A673 (cell line): ENCODE results near the gene CDH23. TPM values are rescaled to one million over a fixed set of nuclear protein-coding genes. Genes with fewer than 3 reads are reported as not detected.

Experiments
- BruUV-seq: library from RNA; stranded (reverse); fragments of 400-500 nt; replicated peaks from 2 replicates; lab custom pipeline; 2021; lab: Mats Ljungman, UMichigan
- CTCF ChIA-PET: fragments of 300-600 bp; sonication (Branson Sonifier 250); formaldehyde crosslinking; loops from one replicate; lab custom pipeline; 2022; ENCODE audit warnings: antibody characterized with exemption; lab: Charles Lee
- POLR2A ChIA-PET: fragments of 300-600 bp; sonication (Branson Sonifier 250); formaldehyde crosslinking; loops from one replicate; lab custom pipeline; 2022; ENCODE audit warnings: antibody characterized with exemption; ENCODE audit not compliant: low non-redundant PET; lab: Charles Lee
- DNase-seq: peaks from one replicate; pipeline ENCODE4 v3.0.0-alpha.2; 2015; ENCODE audit warnings: low spot score
- H3K27ac ChIP-seq: fragments of 200-600 bp; sonication (generic); 2 replicates; pipeline ENCODE4 v1.5.1; 2016; ENCODE audit warnings: mixed run types, low read depth, mild to moderate bottlenecking, mixed read lengths, antibody characterized with exemption, low read length; ENCODE audit not compliant: poor library complexity, severe bottlenecking
- H3K27me3 ChIP-seq: fragments of 200-600 bp; sonication (generic); replicated peaks from 2 replicates; pipeline ENCODE4 v1.6.1; 2017; ENCODE audit warnings: mixed run types, low read depth, mild to moderate bottlenecking, mixed read lengths, antibody characterized with exemption, low read length; ENCODE audit not compliant: insufficient read depth, poor library complexity
- H3K36me3 ChIP-seq: fragments of 200-600 bp; sonication (generic); 2 replicates; pipeline ENCODE4 v1.6.1; 2016; ENCODE audit warnings: mixed run types, mild to moderate bottlenecking, mixed read lengths, antibody characterized with exemption, low read length; ENCODE audit not compliant: insufficient read depth, poor library complexity, severe bottlenecking
- H3K4me1 ChIP-seq: fragments of 200-600 bp; sonication (generic); 2 replicates; pipeline ENCODE4 v1.6.1; 2017; ENCODE audit warnings: mixed run types, mild to moderate bottlenecking, mixed read lengths, antibody characterized with exemption, low read length; ENCODE audit not compliant: insufficient read depth, poor library complexity, severe bottlenecking
- H3K4me3 ChIP-seq: fragments of 200-600 bp; sonication (generic); 2 replicates; pipeline ENCODE4 v1.5.1; 2016; ENCODE audit warnings: low read depth, mixed run types, mild to moderate bottlenecking, mixed read lengths, low read length; ENCODE audit not compliant: poor library complexity, severe bottlenecking
- H3K9me3 ChIP-seq: fragments of 200-600 bp; sonication (generic); 2 replicates; pipeline ENCODE4 v1.6.1; 2016; ENCODE audit warnings: mixed run types, low read depth, mild to moderate bottlenecking, mixed read lengths, antibody characterized with exemption, low read length; ENCODE audit not compliant: poor library complexity, severe bottlenecking
- CTCF ChIP-seq: fragments of 300-800, 200-600 bp; sonication (generic); conservative IDR thresholded peaks from 2 replicates; pipeline ENCODE4 v1.5.1; 2017; ENCODE audit warnings: low read depth, mild to moderate bottlenecking, antibody characterized with exemption, low read length, moderate library complexity, mixed read lengths
- EZH2 ChIP-seq: fragments of 200-600 bp; sonication (generic); IDR thresholded peaks from 2 replicates; pipeline ENCODE4 v1.6.1; 2017; ENCODE audit warnings: borderline replicate concordance, low read depth, mild to moderate bottlenecking, mixed read lengths, antibody characterized with exemption, low read length; ENCODE audit not compliant: poor library complexity, severe bottlenecking
- intact Hi-C: fragments of 100-400 bp; cut with micrococcal nuclease; formaldehyde crosslinking; loops from one replicate; pipeline ENCODE4 v1.10.0; 2022; ENCODE audit not compliant: unreplicated experiment
- total RNA-seq: library from RNA; stranded (reverse); gene quantifications from 2 replicates; pipeline ENCODE4 v1.2.3, GENCODE V29; 2021

The CDH23 gene
- total RNA-seq, 1 experiment from 2014 or later = 49.7 TPM

GRCh38 chr10:71776481-71776925 is 379.8 kb downstream of the CDH23 start:
- no peak overlapping the region for H3K4me3 ChIP-seq
- H3K4me1 ChIP-seq = no peaks in the 10 kb centered on the region
- H3K27ac ChIP-seq = no peak overlapping the region
- H3K9me3 ChIP-seq = no peaks in the 10 kb centered on the region
- H3K36me3 ChIP-seq = no peaks in the 10 kb centered on the region
- ChIA-PET CTCF (no interaction called here), POLR2A (no interaction called here)
- no peak for TF ChIP-seq EZH2
- no peak for TF ChIP-seq CTCF
- intact Hi-C loops = no loop called here
- BruUV-seq = no TSS peak
- H3K27me3 ChIP-seq = no peaks in the 10 kb centered on the region
- DNase-seq = no peak

- H3K27ac ChIP-seq = no peak overlapping the region
- H3K36me3 ChIP-seq = no peaks in the 10 kb centered on the region
- H3K4me1 ChIP-seq = no peaks in the 10 kb centered on the region
- TF ChIP-seq CTCF (no peak), EZH2 (no peak)
- BruUV-seq = no TSS peak
- intact Hi-C loops = no loop called here
- H3K9me3 ChIP-seq = no peaks in the 10 kb centered on the region
- POLR2A ChIA-PET = no interaction called here
- H3K27me3 ChIP-seq = no peaks in the 10 kb centered on the region
- no peak overlapping the region for H3K4me3 ChIP-seq
- CTCF ChIA-PET = no interaction called here
- no peak for DNase-seq
Measured at GRCh38 chr10:71777213-71777985, 380.7 kb downstream of the CDH23 start.

GRCh38 chr10:71778071-71778825 is 381.5 kb downstream of the CDH23 start:
- no peaks in the 10 kb centered on the region for H3K27me3 ChIP-seq
- no peak overlapping the region for H3K27ac ChIP-seq
- no peaks in the 10 kb centered on the region for H3K36me3 ChIP-seq
- TF ChIP-seq EZH2 (no peak), CTCF (no peak)
- BruUV-seq = no TSS peak
- CTCF ChIA-PET = no interaction called here
- no peaks in the 10 kb centered on the region for H3K4me1 ChIP-seq
- DNase-seq = no peak
- H3K4me3 ChIP-seq = no peak overlapping the region
- intact Hi-C loops = no loop called here
- H3K9me3 ChIP-seq = no peaks in the 10 kb centered on the region
- POLR2A ChIA-PET = no interaction called here
